Kidney epithelial cell (primary cell): ENCODE measurements around the gene GHRHR. TPM values are rescaled to one million over a fixed set of nuclear protein-coding genes. Genes with fewer than 3 reads are reported as not detected.

ENCODE experiments used
- DNase-seq: peaks from one replicate; pipeline ENCODE4 v3.0.0-alpha.2; 2010; ENCODE audit warnings: low read depth
- H3K27me3 ChIP-seq: 2 replicates; pipeline ENCODE4 v1.6.0; 2011; ENCODE audit warnings: low read length; ENCODE audit not compliant: control insufficient read depth, insufficient read depth
- H3K36me3 ChIP-seq: 2 replicates; pipeline ENCODE4 v1.5.1; 2011; ENCODE audit warnings: low read length; ENCODE audit not compliant: control insufficient read depth, insufficient read depth
- H3K4me3 ChIP-seq: 2 replicates; pipeline ENCODE4 v1.5.1; 2011; ENCODE audit warnings: low read depth, mild to moderate bottlenecking, control low read depth, low read length
- total RNA-seq: library from RNA; depleted of rRNA; stranded (reverse); fragments of >200 nt; gene quantifications from 2 replicates; pipeline ENCODE4 v1.2.3, GENCODE V29; 2015
- TF ChIP-seq, protein P1 (sequence below): IDR thresholded peaks from 2 replicates; pipeline ENCODE4 v1.5.1; 2011; ENCODE audit warnings: mild to moderate bottlenecking, moderate library complexity, low read length, control low read depth, inconsistent platforms; ENCODE audit not compliant: insufficient read depth, poor library complexity, severe bottlenecking

Gene GHRHR
- total RNA-seq, 1 donor from 2014 or later, result not detected

DNA sequence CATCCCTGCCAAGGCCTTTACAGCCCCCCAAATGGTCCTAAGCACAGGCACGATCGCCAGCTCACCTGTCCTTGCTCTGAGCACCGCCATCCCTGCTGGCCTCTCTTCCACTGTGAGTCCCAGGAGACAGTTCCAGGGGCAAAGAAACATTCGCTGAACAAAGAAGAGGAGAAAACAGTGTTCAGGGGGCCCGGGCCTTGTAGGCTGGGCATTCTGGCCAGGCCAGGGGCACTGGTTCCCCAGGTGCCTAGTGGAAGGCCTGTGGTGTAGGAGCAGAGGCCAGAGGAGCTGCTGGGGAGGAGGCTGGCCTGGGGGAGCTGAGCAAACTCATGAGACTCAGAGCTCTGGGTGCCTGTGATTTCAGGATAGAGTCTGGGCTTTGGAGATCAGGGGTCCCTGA, 29.5 kb upstream of the GHRHR start:
- DNase-seq, result no peak
- H3K4me3 ChIP-seq, result no peak overlapping the region

DNA sequence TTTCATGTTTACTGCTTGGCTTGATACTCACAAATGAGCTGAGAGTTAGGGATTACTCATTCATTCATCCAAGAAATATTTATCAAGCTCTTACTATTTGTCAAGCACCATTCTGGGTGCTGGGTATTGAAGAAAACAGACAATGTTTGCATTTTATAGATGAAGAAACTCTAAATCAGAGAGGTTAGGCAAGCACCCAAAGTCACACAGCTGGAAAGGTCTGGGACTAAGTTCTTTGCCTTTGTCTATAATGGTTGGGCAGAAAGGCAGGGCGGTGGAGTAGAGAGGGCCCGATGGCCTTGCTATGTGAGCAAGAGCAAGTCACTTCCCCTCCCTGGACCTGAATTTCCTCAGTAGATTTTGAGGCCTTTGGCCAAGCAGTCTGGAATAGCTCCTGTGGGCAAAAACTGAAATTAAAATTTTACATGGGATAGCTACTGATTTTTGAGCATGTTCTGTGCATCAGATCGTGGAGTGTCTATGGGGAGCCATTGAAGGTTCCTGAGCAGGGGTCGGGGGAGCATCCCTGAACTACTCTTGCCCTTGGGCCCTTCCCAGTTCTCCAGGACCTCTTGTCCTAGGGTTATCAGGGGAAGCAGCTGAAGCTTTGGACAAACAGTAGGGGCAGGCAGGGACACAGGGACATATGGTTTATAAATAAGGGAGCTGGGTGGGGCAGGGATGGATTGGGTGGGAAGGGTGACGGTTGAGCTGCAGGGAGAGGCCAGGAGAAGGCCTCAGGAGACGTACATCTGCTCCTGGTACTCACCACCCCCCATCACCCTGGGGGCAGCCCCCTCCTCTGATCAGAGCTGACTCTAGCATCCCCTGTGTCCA, 28.8 kb upstream of the GHRHR start:
- no peak for DNase-seq
- Histone ChIP-seq H3K27me3 (no peaks in the 10 kb centered on the region), H3K4me3 (no peak overlapping the region), H3K36me3 (no peaks in the 10 kb centered on the region)
- TF ChIP-seq, protein P1, sequence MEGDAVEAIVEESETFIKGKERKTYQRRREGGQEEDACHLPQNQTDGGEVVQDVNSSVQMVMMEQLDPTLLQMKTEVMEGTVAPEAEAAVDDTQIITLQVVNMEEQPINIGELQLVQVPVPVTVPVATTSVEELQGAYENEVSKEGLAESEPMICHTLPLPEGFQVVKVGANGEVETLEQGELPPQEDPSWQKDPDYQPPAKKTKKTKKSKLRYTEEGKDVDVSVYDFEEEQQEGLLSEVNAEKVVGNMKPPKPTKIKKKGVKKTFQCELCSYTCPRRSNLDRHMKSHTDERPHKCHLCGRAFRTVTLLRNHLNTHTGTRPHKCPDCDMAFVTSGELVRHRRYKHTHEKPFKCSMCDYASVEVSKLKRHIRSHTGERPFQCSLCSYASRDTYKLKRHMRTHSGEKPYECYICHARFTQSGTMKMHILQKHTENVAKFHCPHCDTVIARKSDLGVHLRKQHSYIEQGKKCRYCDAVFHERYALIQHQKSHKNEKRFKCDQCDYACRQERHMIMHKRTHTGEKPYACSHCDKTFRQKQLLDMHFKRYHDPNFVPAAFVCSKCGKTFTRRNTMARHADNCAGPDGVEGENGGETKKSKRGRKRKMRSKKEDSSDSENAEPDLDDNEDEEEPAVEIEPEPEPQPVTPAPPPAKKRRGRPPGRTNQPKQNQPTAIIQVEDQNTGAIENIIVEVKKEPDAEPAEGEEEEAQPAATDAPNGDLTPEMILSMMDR, result no peak

More for the DNA sequence above, 29.5 kb upstream of the GHRHR start:
- Histone ChIP-seq H3K36me3 (no peaks in the 10 kb centered on the region), H3K27me3 (no peaks in the 10 kb centered on the region)
- TF ChIP-seq, protein P1, result no peak

DNA sequence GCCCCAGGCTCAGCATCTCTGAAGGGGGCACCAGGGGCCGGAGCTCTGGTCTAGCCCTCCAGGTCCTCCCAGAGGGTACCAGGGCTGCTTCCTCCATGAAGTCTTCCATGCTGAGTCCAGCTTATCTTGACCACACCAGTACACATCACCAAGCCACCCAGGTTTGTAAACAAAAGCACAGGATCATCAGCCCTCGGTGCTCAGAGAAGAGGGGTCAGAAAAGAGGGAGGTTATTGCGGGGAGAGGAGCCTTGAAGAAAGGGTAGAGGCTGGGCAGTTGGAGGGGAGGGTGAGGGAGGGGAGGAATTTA, 28.2 kb upstream of the GHRHR start:
- H3K4me3 ChIP-seq, result no peak overlapping the region
- TF ChIP-seq, protein P1, result no peak
- no peaks in the 10 kb centered on the region for H3K27me3 ChIP-seq
- no peak for DNase-seq
- H3K36me3 ChIP-seq, result no peaks in the 10 kb centered on the region

DNA sequence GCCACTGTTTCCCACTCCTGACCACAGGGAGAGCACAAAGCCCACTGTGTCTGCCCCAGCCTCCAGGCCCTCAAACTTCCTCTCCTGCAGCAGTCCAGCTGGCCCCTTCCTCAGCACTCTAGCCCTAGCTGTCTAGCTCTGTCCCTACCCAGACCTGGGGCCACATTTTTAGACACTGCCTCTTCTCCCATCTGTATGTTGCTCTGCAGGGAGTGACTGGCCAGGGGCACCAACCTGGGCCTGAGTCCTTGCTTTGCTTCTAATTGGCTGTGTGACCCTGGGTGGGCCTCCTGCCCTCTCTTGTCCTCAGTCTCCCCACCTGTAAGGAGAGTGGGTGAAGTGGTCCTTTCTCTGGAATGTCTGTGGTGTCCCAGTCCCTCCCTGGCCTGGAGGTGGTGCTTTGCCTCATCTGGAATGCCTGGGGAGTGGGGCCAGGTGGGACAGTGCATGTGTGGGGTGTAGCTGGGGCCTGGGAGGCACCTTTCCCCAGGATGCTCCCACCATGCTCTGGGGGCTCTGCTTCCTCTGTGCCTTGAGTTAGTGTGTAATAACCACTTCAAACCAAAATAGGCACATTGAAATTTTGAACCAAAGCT, 27.0 kb upstream of the GHRHR start:
- H3K36me3 ChIP-seq, result no peaks in the 10 kb centered on the region
- TF ChIP-seq, protein P1, result no peak
- DNase-seq, result no peak
- H3K27me3 ChIP-seq, result no peaks in the 10 kb centered on the region
- H3K4me3 ChIP-seq, result no peak overlapping the region

DNA sequence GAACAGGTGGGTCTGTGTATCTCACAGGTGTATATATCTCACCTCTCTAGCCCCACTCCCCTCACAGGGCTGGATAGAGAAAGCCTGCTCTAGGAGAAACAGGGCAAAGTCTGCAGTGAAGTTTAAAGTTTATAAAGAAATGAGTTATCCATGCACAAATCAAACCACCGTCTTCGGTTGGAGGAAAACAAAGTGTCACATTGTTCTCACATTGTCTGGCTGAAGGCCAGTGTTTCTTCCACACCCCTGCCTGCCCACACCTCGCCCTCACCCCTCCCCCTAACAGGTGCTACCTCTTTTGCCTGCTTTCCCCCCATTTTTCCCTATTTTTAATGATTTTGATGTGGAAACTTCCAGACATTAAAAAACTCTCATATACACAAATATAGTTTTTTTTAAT, 26.3 kb upstream of the GHRHR start:
- TF ChIP-seq, protein P1, result no peak
- H3K36me3 ChIP-seq, result no peaks in the 10 kb centered on the region
- no peak overlapping the region for H3K4me3 ChIP-seq
- no peaks in the 10 kb centered on the region for H3K27me3 ChIP-seq
- no peak for DNase-seq
